Measurements from ENCODE around the gene PLCD3. TPM values are rescaled to one million over a fixed set of nuclear protein-coding genes. Genes with fewer than 3 reads are reported as not detected.

Gene PLCD3
- total RNA-seq, 1 experiment from 2014 or later: 55.8 TPM

DNA sequence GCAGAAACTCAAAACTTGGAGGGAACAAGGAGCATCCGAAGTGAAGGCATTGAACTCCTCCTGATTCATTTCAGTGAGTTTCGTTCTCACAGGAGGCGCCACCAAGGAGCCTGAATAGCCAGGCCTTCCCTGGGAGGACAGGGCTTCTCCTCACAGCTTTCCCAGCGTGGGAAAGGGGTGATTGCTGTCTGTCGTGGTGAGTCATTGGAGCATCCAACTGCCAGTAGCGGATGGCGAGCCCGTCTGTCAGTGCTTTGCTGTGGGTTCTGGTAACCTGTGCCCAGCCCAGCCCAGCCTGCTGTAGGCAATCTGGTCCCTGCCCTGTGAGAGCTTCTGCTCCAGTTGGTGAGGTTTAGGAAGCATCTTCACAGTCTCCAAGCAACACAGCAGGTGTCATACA is 28.3 kb downstream of the PLCD3 start:
- ATAC-seq: no peak
- DNase-seq (ENCODE audit: low spot score): no peak
- ChIA-PET CTCF (interaction anchor here (1.0 to 2.6 kb wide), 3 partner anchors 30 to 184 kb away, joined by 3 to 9 read pairs (median 5); partner anchors contain the start of gene ACBD4), POLR2A (no interaction called here)
- Mint-ChIP-seq H3K9me3 (no peaks in the 10 kb centered on the region), H3K27me3 (ENCODE audit: low read depth) (no peaks in the 10 kb centered on the region), H3K4me3 (no peak overlapping the region), H3K4me1 (no peaks in the 10 kb centered on the region), H3K27ac (no peak overlapping the region), H3K36me3 (peaks cover 64% of the 10 kb centered on the region)
- TF ChIP-seq, protein P1, sequence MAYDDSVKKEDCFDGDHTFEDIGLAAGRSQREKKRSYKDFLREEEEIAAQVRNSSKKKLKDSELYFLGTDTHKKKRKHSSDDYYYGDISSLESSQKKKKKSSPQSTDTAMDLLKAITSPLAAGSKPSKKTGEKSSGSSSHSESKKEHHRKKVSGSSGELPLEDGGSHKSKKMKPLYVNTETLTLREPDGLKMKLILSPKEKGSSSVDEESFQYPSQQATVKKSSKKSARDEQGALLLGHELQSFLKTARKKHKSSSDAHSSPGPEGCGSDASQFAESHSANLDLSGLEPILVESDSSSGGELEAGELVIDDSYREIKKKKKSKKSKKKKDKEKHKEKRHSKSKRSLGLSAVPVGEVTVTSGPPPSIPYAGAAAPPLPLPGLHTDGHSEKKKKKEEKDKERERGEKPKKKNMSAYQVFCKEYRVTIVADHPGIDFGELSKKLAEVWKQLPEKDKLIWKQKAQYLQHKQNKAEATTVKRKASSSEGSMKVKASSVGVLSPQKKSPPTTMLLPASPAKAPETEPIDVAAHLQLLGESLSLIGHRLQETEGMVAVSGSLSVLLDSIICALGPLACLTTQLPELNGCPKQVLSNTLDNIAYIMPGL (CRISPR knock-in tag; IDR thresholded peaks at IDR 0.05): no peak
- TF ChIP-seq, protein P2, sequence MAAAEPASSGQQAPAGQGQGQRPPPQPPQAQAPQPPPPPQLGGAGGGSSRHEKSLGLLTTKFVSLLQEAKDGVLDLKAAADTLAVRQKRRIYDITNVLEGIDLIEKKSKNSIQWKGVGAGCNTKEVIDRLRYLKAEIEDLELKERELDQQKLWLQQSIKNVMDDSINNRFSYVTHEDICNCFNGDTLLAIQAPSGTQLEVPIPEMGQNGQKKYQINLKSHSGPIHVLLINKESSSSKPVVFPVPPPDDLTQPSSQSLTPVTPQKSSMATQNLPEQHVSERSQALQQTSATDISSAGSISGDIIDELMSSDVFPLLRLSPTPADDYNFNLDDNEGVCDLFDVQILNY (CRISPR knock-in tag; IDR thresholded peaks at IDR 0.05): no peak
- TF ChIP-seq ZNF317 (CRISPR knock-in tag; IDR thresholded peaks at IDR 0.05; ENCODE audit: borderline replicate concordance, low read depth) (no peak), SP1 (CRISPR knock-in tag; conservative IDR thresholded peaks at IDR 0.05) (no peak)
- TF ChIP-seq, protein P3, sequence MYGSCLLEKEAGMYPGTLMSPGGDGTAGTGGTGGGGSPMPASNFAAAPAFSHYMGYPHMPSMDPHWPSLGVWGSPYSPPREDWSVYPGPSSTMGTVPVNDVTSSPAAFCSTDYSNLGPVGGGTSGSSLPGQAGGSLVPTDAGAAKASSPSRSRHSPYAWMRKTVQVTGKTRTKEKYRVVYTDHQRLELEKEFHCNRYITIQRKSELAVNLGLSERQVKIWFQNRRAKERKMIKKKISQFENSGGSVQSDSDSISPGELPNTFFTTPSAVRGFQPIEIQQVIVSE (CRISPR knock-in tag; IDR thresholded peaks at IDR 0.05; ENCODE audit: borderline replicate concordance): no peak
- TF ChIP-seq, protein P4, sequence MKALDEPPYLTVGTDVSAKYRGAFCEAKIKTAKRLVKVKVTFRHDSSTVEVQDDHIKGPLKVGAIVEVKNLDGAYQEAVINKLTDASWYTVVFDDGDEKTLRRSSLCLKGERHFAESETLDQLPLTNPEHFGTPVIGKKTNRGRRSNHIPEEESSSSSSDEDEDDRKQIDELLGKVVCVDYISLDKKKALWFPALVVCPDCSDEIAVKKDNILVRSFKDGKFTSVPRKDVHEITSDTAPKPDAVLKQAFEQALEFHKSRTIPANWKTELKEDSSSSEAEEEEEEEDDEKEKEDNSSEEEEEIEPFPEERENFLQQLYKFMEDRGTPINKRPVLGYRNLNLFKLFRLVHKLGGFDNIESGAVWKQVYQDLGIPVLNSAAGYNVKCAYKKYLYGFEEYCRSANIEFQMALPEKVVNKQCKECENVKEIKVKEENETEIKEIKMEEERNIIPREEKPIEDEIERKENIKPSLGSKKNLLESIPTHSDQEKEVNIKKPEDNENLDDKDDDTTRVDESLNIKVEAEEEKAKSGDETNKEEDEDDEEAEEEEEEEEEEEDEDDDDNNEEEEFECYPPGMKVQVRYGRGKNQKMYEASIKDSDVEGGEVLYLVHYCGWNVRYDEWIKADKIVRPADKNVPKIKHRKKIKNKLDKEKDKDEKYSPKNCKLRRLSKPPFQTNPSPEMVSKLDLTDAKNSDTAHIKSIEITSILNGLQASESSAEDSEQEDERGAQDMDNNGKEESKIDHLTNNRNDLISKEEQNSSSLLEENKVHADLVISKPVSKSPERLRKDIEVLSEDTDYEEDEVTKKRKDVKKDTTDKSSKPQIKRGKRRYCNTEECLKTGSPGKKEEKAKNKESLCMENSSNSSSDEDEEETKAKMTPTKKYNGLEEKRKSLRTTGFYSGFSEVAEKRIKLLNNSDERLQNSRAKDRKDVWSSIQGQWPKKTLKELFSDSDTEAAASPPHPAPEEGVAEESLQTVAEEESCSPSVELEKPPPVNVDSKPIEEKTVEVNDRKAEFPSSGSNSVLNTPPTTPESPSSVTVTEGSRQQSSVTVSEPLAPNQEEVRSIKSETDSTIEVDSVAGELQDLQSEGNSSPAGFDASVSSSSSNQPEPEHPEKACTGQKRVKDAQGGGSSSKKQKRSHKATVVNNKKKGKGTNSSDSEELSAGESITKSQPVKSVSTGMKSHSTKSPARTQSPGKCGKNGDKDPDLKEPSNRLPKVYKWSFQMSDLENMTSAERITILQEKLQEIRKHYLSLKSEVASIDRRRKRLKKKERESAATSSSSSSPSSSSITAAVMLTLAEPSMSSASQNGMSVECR (CRISPR knock-in tag; IDR thresholded peaks at IDR 0.05; ENCODE audit: borderline replicate concordance): no peak

DNA sequence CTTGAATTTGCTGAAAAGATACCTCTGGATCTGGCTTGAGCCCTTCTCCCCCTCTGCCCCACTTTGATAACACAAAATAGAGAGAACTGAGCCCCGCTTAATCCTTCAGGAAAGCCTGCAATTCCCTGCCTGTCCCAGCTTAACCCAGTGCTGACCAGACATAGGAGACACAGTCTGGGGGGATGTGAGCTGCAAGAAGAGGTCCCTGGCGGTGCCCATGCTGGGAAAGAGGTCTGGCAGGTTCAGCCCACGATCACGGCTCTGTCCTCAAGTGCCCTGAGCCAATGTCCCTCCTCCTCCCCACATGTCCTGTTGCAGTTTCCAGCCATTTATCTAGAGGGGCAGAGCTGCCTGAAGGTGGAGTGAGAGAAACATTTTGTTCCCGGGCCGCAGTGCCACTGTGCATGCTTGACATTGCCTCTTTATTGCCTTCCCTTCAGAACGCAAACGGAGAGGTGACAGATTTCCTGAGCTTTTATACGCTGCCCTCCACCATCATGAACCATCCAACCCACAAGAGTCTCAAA is 29.0 kb downstream of the PLCD3 start:
- POLR2A ChIA-PET: interaction anchor here (0.7 kb wide), 1 partner anchor 154 kb away, joined by 3 read pairs; no protein-coding TSS in a partner anchor
- no peak for ATAC-seq
- no peak for DNase-seq (ENCODE audit: low spot score)
- Mint-ChIP-seq H3K9me3 (no peaks in the 10 kb centered on the region), H3K4me3 (no peak overlapping the region), H3K4me1 (no peaks in the 10 kb centered on the region), H3K27me3 (ENCODE audit: low read depth) (no peaks in the 10 kb centered on the region), H3K27ac (no peak overlapping the region), H3K36me3 (peaks cover 71% of the 10 kb centered on the region)
- CTCF ChIA-PET: interaction anchor here (0.7 to 2.6 kb wide), 3 partner anchors 32 to 341 kb away, joined by 3 to 9 read pairs (median 3); partner anchors contain the start of gene ACBD4
- TF ChIP-seq, protein P5, sequence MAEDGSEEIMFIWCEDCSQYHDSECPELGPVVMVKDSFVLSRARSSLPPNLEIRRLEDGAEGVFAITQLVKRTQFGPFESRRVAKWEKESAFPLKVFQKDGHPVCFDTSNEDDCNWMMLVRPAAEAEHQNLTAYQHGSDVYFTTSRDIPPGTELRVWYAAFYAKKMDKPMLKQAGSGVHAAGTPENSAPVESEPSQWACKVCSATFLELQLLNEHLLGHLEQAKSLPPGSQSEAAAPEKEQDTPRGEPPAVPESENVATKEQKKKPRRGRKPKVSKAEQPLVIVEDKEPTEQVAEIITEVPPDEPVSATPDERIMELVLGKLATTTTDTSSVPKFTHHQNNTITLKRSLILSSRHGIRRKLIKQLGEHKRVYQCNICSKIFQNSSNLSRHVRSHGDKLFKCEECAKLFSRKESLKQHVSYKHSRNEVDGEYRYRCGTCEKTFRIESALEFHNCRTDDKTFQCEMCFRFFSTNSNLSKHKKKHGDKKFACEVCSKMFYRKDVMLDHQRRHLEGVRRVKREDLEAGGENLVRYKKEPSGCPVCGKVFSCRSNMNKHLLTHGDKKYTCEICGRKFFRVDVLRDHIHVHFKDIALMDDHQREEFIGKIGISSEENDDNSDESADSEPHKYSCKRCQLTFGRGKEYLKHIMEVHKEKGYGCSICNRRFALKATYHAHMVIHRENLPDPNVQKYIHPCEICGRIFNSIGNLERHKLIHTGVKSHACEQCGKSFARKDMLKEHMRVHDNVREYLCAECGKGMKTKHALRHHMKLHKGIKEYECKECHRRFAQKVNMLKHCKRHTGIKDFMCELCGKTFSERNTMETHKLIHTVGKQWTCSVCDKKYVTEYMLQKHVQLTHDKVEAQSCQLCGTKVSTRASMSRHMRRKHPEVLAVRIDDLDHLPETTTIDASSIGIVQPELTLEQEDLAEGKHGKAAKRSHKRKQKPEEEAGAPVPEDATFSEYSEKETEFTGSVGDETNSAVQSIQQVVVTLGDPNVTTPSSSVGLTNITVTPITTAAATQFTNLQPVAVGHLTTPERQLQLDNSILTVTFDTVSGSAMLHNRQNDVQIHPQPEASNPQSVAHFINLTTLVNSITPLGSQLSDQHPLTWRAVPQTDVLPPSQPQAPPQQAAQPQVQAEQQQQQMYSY (CRISPR knock-in tag; IDR thresholded peaks at IDR 0.05): no peak
- TF ChIP-seq GABPB1 (CRISPR knock-in tag; IDR thresholded peaks at IDR 0.05) (no peak), ATF1 (CRISPR knock-in tag; IDR thresholded peaks at IDR 0.05) (no peak), NR2C2 (CRISPR knock-in tag; IDR thresholded peaks at IDR 0.05) (no peak)
- TF ChIP-seq, protein P1 (CRISPR knock-in tag; IDR thresholded peaks at IDR 0.05): no peak
- TF ChIP-seq, protein P6, sequence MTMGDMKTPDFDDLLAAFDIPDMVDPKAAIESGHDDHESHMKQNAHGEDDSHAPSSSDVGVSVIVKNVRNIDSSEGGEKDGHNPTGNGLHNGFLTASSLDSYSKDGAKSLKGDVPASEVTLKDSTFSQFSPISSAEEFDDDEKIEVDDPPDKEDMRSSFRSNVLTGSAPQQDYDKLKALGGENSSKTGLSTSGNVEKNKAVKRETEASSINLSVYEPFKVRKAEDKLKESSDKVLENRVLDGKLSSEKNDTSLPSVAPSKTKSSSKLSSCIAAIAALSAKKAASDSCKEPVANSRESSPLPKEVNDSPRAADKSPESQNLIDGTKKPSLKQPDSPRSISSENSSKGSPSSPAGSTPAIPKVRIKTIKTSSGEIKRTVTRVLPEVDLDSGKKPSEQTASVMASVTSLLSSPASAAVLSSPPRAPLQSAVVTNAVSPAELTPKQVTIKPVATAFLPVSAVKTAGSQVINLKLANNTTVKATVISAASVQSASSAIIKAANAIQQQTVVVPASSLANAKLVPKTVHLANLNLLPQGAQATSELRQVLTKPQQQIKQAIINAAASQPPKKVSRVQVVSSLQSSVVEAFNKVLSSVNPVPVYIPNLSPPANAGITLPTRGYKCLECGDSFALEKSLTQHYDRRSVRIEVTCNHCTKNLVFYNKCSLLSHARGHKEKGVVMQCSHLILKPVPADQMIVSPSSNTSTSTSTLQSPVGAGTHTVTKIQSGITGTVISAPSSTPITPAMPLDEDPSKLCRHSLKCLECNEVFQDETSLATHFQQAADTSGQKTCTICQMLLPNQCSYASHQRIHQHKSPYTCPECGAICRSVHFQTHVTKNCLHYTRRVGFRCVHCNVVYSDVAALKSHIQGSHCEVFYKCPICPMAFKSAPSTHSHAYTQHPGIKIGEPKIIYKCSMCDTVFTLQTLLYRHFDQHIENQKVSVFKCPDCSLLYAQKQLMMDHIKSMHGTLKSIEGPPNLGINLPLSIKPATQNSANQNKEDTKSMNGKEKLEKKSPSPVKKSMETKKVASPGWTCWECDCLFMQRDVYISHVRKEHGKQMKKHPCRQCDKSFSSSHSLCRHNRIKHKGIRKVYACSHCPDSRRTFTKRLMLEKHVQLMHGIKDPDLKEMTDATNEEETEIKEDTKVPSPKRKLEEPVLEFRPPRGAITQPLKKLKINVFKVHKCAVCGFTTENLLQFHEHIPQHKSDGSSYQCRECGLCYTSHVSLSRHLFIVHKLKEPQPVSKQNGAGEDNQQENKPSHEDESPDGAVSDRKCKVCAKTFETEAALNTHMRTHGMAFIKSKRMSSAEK (CRISPR knock-in tag; IDR thresholded peaks at IDR 0.05; ENCODE audit: borderline replicate concordance): no peak

Measured in WTC11 (cell line).